Calu3 (cell line): ENCODE measurements around the gene SLC2A14. TPM values are rescaled to one million over a fixed set of nuclear protein-coding genes. Genes with fewer than 3 reads are reported as not detected.

Experiments used
- BruUV-seq: library from RNA; stranded (reverse); fragments of 400-500 nt; replicated peaks from 2 replicates; lab custom pipeline; 2021; lab: Mats Ljungman, UMichigan
- CTCF ChIA-PET: fragments of 300-600 bp; sonication (Branson Sonifier 250); formaldehyde crosslinking; loops from one replicate; lab custom pipeline; 2022; ENCODE audit warnings: antibody characterized with exemption; lab: Charles Lee
- DNase-seq: peaks from one replicate; pipeline ENCODE4 v3.0.0; 2022
- H3K27ac Mint-ChIP-seq: one replicate; pipeline ENCODE4 v1.8.0; 2022; ENCODE audit warnings: mixed read lengths; ENCODE audit not compliant: unreplicated experiment
- H3K27me3 Mint-ChIP-seq: one replicate; pipeline ENCODE4 v1.8.0; 2022; ENCODE audit warnings: mixed read lengths; ENCODE audit not compliant: unreplicated experiment
- H3K36me3 Mint-ChIP-seq: one replicate; pipeline ENCODE4 v1.8.0; 2022; ENCODE audit warnings: mild to moderate bottlenecking, moderate library complexity, mixed read lengths; ENCODE audit not compliant: insufficient read depth, unreplicated experiment
- H3K4me1 Mint-ChIP-seq: one replicate; pipeline ENCODE4 v1.8.0; 2022; ENCODE audit warnings: mild to moderate bottlenecking, low read depth, mixed read lengths; ENCODE audit not compliant: unreplicated experiment
- H3K4me3 Mint-ChIP-seq: one replicate; pipeline ENCODE4 v1.8.0; 2022; ENCODE audit warnings: mild to moderate bottlenecking, low read depth, moderate library complexity, mixed read lengths; ENCODE audit not compliant: unreplicated experiment
- H3K9me3 Mint-ChIP-seq: one replicate; pipeline ENCODE4 v1.8.0; 2022; ENCODE audit warnings: low read depth, mixed read lengths; ENCODE audit not compliant: unreplicated experiment
- intact Hi-C: fragments of 100-400 bp; cut with micrococcal nuclease; formaldehyde crosslinking; loops from one replicate; pipeline ENCODE4 v1.10.0; 2022; ENCODE audit not compliant: unreplicated experiment
- total RNA-seq: library from RNA; stranded (reverse); gene quantifications from 2 replicates; pipeline ENCODE4 v1.2.3, GENCODE V29; 2022
- TF ChIP-seq, protein P1 (sequence below): fragments of 200-600 bp; IDR thresholded peaks from one replicate; pipeline ENCODE4 v1.8.0; 2022; ENCODE audit warnings: antibody characterized with exemption; ENCODE audit not compliant: unreplicated experiment

Gene SLC2A14
- total RNA-seq, 1 experiment from 2014 or later, result not detected

DNA sequence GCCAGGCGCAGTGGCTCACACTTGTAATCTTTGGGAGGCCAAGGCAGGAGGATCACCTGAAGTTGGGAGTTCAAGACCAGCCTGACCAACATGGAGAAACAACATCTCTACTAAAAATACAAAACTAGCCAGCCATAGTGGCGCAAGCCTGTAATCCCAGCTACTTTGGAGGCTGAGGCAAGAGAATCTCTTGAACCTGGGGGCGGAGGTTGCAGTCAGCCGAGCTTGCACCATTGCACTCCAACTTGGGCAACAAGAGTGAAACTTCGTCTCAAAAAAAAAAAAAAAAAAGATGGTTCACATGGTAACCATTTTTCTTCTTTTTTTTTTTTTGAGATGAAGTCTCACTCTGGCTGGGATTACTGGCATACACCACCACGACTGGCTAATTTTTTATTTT is 35.3 kb downstream of the SLC2A14 start:
- CTCF ChIA-PET, result interaction anchor here (0.7 kb wide), 1 partner anchor 311 kb away, joined by 3 read pairs; no protein-coding TSS in a partner anchor
- Mint-ChIP-seq H3K4me3 (no peak overlapping the region), H3K4me1 (no peaks in the 10 kb centered on the region), H3K27me3 (peaks cover 27% of the 10 kb centered on the region), H3K36me3 (no peaks in the 10 kb centered on the region), H3K9me3 (no peaks in the 10 kb centered on the region), H3K27ac (no peak overlapping the region)
- intact Hi-C loops, result no loop called here
- TF ChIP-seq, protein P1, sequence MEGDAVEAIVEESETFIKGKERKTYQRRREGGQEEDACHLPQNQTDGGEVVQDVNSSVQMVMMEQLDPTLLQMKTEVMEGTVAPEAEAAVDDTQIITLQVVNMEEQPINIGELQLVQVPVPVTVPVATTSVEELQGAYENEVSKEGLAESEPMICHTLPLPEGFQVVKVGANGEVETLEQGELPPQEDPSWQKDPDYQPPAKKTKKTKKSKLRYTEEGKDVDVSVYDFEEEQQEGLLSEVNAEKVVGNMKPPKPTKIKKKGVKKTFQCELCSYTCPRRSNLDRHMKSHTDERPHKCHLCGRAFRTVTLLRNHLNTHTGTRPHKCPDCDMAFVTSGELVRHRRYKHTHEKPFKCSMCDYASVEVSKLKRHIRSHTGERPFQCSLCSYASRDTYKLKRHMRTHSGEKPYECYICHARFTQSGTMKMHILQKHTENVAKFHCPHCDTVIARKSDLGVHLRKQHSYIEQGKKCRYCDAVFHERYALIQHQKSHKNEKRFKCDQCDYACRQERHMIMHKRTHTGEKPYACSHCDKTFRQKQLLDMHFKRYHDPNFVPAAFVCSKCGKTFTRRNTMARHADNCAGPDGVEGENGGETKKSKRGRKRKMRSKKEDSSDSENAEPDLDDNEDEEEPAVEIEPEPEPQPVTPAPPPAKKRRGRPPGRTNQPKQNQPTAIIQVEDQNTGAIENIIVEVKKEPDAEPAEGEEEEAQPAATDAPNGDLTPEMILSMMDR, result no peak
- DNase-seq, result no peak
- no TSS peak for BruUV-seq

- Mint-ChIP-seq H3K27ac (no peak overlapping the region), H3K9me3 (no peaks in the 10 kb centered on the region), H3K27me3 (peaks cover 27% of the 10 kb centered on the region), H3K36me3 (no peaks in the 10 kb centered on the region), H3K4me1 (no peaks in the 10 kb centered on the region), H3K4me3 (no peak overlapping the region)
- CTCF ChIA-PET, result no interaction called here
- TF ChIP-seq, protein P1, result no peak
- no TSS peak for BruUV-seq
- no peak for DNase-seq
- intact Hi-C loops, result no loop called here
Measured at GRCh38 chr12:7835766-7836165, 36.9 kb downstream of the SLC2A14 start.

GRCh38 chr12:7835116-7835515 is 37.6 kb downstream of the SLC2A14 start:
- Mint-ChIP-seq H3K27me3 (peaks cover 27% of the 10 kb centered on the region), H3K27ac (no peak overlapping the region), H3K4me3 (no peak overlapping the region), H3K36me3 (no peaks in the 10 kb centered on the region), H3K9me3 (no peaks in the 10 kb centered on the region), H3K4me1 (no peaks in the 10 kb centered on the region)
- intact Hi-C loops, result no loop called here
- no peak for DNase-seq
- TF ChIP-seq, protein P1, result no peak
- CTCF ChIA-PET, result no interaction called here
- no TSS peak for BruUV-seq

- intact Hi-C loops, result no loop called here
- no peaks in the 10 kb centered on the region for H3K36me3 Mint-ChIP-seq
- peaks cover 27% of the 10 kb centered on the region for H3K27me3 Mint-ChIP-seq
- DNase-seq, result no peak
- no peak overlapping the region for H3K4me3 Mint-ChIP-seq
- H3K4me1 Mint-ChIP-seq, result no peaks in the 10 kb centered on the region
- CTCF ChIA-PET, result no interaction called here
- H3K9me3 Mint-ChIP-seq, result no peaks in the 10 kb centered on the region
- no TSS peak for BruUV-seq
- H3K27ac Mint-ChIP-seq, result no peak overlapping the region
- TF ChIP-seq, protein P1, result no peak
Measured at GRCh38 chr12:7834701-7835100, 38.0 kb downstream of the SLC2A14 start.
